Pons (tissue), 1 donor: ENCODE measurements around the gene TMEM131L.
A peak's percentile ranks its signal among the peaks of the same experiment; 100 is the strongest.
"Not testable (repeated sequence)": the region's sequence is repeated elsewhere in the genome, so short reads cannot be mapped to it uniquely, and the experiment has no call there.

Source experiments
- DNase-seq: peaks from one replicate; pipeline ENCODE4 v3.0.0-alpha.2; 2016; ENCODE audit warnings: low spot score

Gene TMEM131L

DNA sequence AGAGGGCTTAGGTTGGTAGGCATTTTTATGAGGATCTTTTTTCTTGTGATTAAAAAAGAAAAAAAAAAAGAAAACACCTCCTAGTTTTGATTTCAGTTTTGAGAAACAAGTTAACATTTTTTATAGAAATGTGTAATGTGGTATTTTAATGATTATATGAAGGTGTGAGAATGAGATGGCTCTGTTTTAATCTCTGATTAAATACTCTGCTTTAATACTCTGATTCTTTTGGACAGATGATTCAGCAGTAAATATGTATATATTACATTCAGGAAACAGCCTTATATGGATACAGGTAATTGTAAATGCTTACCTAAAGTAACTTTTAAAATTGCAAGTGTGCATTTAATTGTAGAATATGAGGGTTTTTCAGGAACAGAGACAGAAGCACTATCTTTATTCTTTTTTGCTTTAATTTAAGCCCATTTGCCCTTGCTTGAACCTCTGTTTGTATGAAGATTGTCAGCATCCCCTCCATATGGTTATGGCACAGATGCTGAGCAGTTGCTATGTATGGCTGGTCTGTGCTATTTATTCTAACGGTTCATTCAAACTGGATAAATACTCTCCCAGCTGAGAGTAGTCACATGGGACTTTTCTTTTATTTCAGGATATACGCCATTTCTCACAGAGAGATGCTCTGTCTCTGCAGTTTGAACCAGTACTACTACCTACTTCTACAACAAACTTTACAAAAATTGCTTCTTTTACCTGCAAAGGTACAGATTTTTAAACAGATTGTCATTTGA is 117.0 kb downstream of the TMEM131L start:
- no peak for DNase-seq

DNA sequence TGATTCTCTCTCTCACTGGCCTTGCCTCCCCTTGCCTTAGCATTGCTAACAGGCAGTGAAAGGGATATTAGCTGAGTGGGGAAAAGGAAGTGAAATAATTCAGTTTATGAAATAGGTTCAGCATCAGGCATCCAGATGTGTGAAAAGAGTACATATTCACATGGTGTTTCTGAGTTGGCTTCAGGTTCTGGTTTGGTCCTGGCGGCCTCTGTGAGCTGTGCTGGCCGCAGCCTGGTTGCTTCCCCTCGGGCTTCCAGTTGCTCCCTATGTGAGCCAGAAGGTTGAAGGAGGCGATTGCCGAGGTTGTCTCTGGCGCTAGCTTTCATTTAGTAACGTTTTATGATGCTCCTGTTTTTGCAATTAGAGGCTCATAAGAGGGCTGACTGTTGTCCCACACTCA is 118.9 kb downstream of the TMEM131L start:
- DNase-seq, result no peak

DNA sequence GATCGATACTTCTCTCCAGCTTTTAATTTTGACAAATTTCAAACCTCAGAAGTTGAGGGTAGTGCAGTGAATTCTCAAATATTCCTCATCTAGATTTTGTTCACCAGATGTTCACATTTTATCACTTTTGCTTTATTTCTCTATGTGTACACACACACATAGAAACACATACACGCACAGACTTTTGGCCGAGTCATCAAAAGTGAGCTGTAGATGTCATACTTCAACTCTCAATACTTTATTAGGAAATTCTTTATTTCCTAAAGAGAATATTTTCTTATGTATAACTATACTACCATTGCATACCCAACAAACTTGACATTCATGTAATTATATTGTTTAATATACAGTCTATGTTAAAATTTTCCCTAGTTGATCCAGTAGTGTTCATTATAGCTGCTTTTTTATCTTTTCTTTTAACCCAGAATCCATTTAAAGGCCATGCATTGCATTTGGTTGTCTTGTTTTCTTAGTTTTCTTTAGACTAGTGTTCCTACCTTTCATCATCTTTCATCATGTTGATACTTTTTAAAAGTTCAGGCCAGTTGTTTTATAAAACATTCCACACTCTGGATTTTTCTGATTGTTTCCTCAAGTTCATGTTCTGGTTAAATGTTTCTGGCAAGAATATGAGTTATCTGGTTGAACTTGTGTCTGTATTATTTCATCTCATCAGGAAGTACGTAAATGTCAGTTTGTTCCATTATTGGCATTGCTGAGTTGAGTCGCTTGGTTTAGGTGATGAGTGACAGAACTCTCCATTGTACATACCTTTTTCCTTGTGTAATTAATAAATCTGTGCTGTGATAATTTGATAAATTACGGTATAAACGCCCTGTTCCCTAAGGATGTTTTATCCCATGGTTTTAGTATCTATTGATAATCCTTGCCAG is 123.8 kb downstream of the TMEM131L start:
- DNase-seq, result no peak

- no peak for DNase-seq
Observed at GRCh38 chr4:153591441-153591840, 125.3 kb downstream of the TMEM131L start.

DNA sequence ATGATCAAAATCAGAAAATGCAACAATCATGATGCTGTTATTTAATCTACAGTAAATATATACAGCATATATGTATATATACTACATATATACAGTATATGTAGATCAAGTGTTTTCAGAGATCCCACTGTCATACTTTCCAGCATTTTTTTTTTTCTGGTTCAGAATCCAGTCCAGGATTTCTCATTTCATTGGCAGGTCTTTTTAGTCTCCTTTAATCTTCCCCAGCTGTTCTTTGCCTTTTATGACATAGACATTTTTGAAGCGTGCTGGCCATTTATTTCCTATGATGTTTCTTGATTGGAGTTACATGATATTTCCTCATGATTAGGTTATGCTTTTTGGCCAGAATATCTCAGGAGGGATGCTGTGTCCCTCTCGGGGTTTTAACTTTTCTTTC is 125.9 kb downstream of the TMEM131L start:
- no peak for DNase-seq

- DNase-seq, result no peak
Observed at GRCh38 chr4:153593161-153593560, 127.0 kb downstream of the TMEM131L start.

- DNase-seq, result no peak
Observed at GRCh38 chr4:153594210-153594609, 128.1 kb downstream of the TMEM131L start.

- no peak for DNase-seq
Observed at GRCh38 chr4:153595894-153596601, 129.9 kb downstream of the TMEM131L start.

- DNase-seq, result no peak
Observed at GRCh38 chr4:153602758-153603157, 136.6 kb downstream of the TMEM131L start.

GRCh38 chr4:153603258-153603657 is 137.1 kb downstream of the TMEM131L start:
- no peak for DNase-seq

DNA sequence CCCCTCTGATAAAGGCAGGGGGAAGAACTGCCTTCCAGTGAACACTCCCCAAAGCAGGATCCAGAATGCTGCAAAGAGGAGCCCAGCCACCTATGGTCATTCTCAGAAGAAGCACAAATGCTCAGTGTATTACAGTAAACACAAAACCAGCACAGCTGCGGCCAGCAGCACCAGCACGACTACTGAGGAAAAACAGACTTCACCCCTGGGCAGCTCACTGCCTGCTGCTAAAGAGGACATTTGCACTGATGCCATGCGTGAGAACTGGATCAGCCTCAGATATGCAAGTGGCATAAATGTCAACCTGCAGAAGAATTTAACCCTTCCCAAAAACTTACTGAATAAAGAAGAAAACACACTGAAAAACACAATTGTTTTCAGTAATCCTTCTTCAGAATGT is 137.7 kb downstream of the TMEM131L start:
- no peak for DNase-seq

- not testable (repeated sequence) for DNase-seq
Observed at GRCh38 chr4:153609070-153609469, 142.9 kb downstream of the TMEM131L start.

GRCh38 chr4:153610623-153611376 is 144.6 kb downstream of the TMEM131L start:
- no peak for DNase-seq

DNA sequence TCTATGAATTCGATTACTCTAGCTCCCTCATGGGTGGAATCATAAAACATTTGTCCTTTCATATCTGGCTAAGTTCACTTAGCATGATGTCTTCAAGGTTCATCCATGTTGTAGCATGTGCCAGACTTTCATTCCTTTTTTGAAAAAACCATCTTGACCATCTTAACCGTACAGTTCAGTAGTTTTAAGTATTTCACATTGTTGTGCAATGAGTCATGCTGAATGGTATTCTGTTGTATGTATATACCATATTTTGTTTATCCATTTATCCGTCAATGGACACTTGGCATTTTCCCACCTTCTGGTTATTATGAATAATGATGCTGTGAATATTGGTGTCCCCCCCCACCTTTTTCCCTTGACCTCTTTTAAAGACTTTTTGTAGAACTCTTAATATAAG is 145.5 kb downstream of the TMEM131L start:
- DNase-seq, result no peak

DNA sequence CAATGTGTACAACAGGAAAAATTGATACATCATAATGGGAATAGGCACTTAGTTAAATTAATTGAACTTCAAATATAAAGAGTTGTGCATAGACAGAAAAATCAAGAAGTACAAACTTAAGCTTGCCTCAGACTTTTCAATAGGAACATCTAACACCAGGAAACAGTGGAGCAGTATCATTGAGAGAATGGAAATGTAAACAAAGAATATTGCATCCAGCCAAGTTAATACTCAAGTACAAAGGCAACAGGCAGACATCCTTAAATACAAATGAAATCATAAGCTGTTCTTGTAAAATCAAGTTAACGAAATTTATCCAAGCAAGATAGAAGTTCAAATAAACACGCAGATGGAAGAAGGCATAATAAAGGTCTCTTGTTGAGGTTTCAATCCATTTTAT is 146.7 kb downstream of the TMEM131L start:
- no peak for DNase-seq

DNA sequence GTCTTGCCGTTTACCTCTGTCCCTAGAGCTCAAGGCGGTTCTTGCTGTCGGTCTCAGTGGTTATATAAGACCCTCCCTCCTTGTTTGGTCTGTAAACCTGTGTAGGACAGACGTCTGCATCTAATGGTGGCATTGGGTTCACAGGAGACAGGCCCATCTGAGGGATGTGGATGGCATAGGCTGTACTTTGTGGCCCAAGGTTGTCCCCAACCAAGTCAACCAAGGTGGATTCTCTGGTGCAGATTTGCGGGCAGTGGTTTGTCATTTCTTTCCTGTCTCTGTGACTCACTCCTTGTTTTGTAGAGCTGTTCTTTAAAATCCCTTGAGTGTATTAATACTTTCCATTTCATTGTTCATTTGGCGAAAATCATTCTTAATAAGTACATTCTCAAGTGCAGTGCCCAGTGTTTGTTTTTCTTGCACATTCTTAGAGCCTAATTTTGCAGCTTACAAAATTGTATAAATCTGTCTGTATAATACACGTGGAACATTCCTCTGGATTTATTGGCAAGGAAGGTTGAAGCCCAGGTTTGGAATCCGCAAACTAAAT is 149.9 kb downstream of the TMEM131L start:
- DNase-seq, result no peak

GRCh38 chr4:153618833-153619232 is 152.7 kb downstream of the TMEM131L start:
- DNase-seq, result no peak

GRCh38 chr4:153619811-153620210 is 153.7 kb downstream of the TMEM131L start:
- DNase-seq, result no peak

- DNase-seq, result no peak
Observed at GRCh38 chr4:153620352-153620751, 154.2 kb downstream of the TMEM131L start.

- no peak for DNase-seq
Observed at GRCh38 chr4:153622093-153622492, 155.9 kb downstream of the TMEM131L start.

- DNase-seq, result peak; percentile 26
Observed at GRCh38 chr4:153622778-153623240, 156.6 kb downstream of the TMEM131L start.
